Measurements from ENCODE around the gene MGAM2. TPM values are rescaled to one million over a fixed set of nuclear protein-coding genes. Genes with fewer than 3 reads are reported as not detected.

The MGAM2 gene
- total and polyA plus RNA-seq, 10 of the 15 experiments (the other 5 are each of a cell fraction or from before 2014, with no cell fraction given), result 0.01 to 0.16 (median 0.03) TPM; not detected in 6

- TF ChIP-seq MEF2A (IDR thresholded peaks at IDR 0.05; ENCODE audit: insufficient read depth, low read depth, low read length), result no peak
- no peak for TF ChIP-seq ZSCAN29 (IDR thresholded peaks at IDR 0.05)
- no peak for TF ChIP-seq NR2C1 (IDR thresholded peaks at IDR 0.05)
- no peak for TF ChIP-seq IKZF2 (IDR thresholded peaks at IDR 0.05)
- TF ChIP-seq SMARCA5 (IDR thresholded peaks at IDR 0.05), result no peak
- TF ChIP-seq ATF7 (IDR thresholded peaks at IDR 0.05; ENCODE audit: low read depth), result no peak
- TF ChIP-seq HCFC1 (IDR thresholded peaks at IDR 0.05; ENCODE audit: low read length), result no peak
- no peak for TF ChIP-seq RUNX3 (IDR thresholded peaks at IDR 0.05; ENCODE audit: low read length)
- TF ChIP-seq MTA2 (IDR thresholded peaks at IDR 0.05; ENCODE audit: low read depth), result no peak
- no peak for TF ChIP-seq CTCF (IDR thresholded peaks at IDR 0.05 in 2 of 3, conservative IDR thresholded peaks at IDR 0.05 in 1 of 3; ENCODE audit: control insufficient read depth in 2 of 3, extremely low read depth in 1 of 3, insufficient read depth in 1 of 3, low read depth in 3 of 3, low read length in 3 of 3)
- no peak for TF ChIP-seq ZNF207 (IDR thresholded peaks at IDR 0.05; ENCODE audit: borderline replicate concordance)
- TF ChIP-seq SREBF2 (IDR thresholded peaks at IDR 0.05; ENCODE audit: low read length), result no peak
- no peak for TF ChIP-seq JUNB (IDR thresholded peaks at IDR 0.05)
- TF ChIP-seq BCL3 (IDR thresholded peaks at IDR 0.05; ENCODE audit: borderline replicate concordance, insufficient read depth, low read depth, low read length, poor library complexity, severe bottlenecking), result no peak
- Histone ChIP-seq H3K79me2 (ENCODE audit: control insufficient read depth, insufficient read depth, low read length) (no peaks in the 10 kb centered on the region), H3K27me3 (replicated peaks in 1 of 2; ENCODE audit: control insufficient read depth in 2 of 2, insufficient read depth in 2 of 2, low read length in 1 of 2) (no peaks in the 10 kb centered on the region; a peak in 1 of 4 replicates), H4K20me1 (ENCODE audit: control insufficient read depth, insufficient read depth) (no peaks in the 10 kb centered on the region), H3K36me3 (ENCODE audit: control insufficient read depth in 2 of 2, insufficient read depth in 2 of 2, low read length in 1 of 2) (no peaks in the 10 kb centered on the region), H3K4me3 (no peak overlapping the region), H3K4me1 (ENCODE audit: control insufficient read depth, insufficient read depth, low read length) (no peaks in the 10 kb centered on the region), H3K9ac (ENCODE audit: control insufficient read depth, insufficient read depth, low read length) (no peak overlapping the region), H2AFZ (ENCODE audit: control insufficient read depth, low read depth, low read length) (no peak overlapping the region), H3K27ac (ENCODE audit: control insufficient read depth, insufficient read depth) (no peak overlapping the region), H3K9me3 (replicated peaks; ENCODE audit: control insufficient read depth, insufficient read depth, low read length) (no peaks in the 10 kb centered on the region), H3K4me2 (ENCODE audit: control insufficient read depth, insufficient read depth) (no peak overlapping the region)
- no TSS peak for BruUV-seq (replicated peaks)
- ChIA-PET POLR2A (no interaction called here), SMC1A (ENCODE audit: uncharacterized antibody, unreplicated experiment) (no interaction called here), RAD21 (ENCODE audit: unreplicated experiment) (no interaction called here), CTCF (interaction anchor here (0.7 kb wide), 1 partner anchor 11 kb away, joined by 4 read pairs; no protein-coding TSS in a partner anchor)
- WGBS (ENCODE audit: insufficient coverage, insufficient replicate concordance, low lambda C conversion rate, missing lambda C conversion rate), result 0% methylated on average over 1 of the region's 1 CpG
- ATAC-seq (no peak), DNase-seq (ENCODE audit: low read depth, low spot score) (no peak), FAIRE-seq (no peak)
- intact Hi-C loops (cut with micrococcal nuclease; ENCODE audit: unreplicated experiment), result no loop called here
- in situ Hi-C loops (cut with MboI), result no loop called here
Measured at GRCh38 chr7:142181966-142182365, 70.4 kb downstream of the MGAM2 start.
